ENCODE results near the gene SLC23A2.

- TF ChIP-seq ELF4 (IDR thresholded peaks at IDR 0.05) (no peak), FOXM1 (IDR thresholded peaks at IDR 0.05; ENCODE audit: borderline replicate concordance) (no peak), SP1 (IDR thresholded peaks at IDR 0.05) (no peak), BHLHE40 (IDR thresholded peaks at IDR 0.05; ENCODE audit: borderline replicate concordance) (no peak), SUZ12 (IDR thresholded peaks at IDR 0.05) (no peak), L3MBTL2 (conservative IDR thresholded peaks at IDR 0.05) (no peak)
Measured at GRCh38 chr20:4967752-4968477, 33.4 kb downstream of the SLC23A2 start.
